LoVo (cell line): Measurements from ENCODE around the gene MRAS.
A peak's percentile ranks its signal among the peaks of the same experiment; 100 is the strongest.

ENCODE experiments used
- DNase-seq: peaks from one replicate; pipeline ENCODE4 v3.0.0-alpha.2; 2016; ENCODE audit warnings: low spot score

MRAS gene

DNA sequence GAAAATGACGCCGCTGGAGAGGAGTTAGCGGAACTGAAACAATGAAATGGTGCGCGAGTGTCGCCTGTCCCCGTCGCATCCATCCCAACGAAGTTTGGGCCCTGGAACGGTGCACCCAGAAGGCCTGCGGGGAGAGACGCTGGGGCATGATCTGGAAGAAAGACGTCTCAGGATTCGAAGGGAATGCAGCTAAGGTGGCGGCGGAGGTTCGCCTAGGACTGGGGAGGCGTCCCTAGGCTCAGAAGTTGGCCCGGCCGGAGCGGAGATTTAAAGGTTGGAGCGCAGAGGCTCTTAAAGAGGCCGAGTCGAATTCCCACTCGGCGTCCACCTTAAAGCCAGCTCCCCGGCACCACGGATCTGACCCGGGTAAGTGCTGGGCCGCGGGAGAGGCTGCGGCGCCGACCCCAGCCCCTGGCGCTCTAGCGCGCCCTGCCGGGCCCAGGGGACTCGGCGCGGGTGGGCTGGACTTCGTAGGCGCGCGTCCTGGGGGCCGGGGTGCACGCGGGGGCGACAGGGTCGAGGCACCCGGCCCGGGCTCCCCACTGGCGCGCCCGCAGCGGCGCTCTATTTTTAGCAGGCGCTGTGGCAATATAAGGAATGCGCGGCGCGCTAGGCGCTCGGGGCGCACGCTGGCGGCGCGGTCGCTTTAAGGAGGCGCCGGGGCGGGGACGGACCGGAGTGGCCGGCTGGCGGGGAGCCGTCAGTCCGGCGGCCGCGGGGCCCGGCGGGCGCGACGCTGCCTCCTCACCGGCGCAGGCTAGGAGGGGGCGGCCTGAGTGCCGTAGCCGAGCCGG, at the start of gene MRAS:
TSS of gene MRAS (plus strand) at position 620 of the 794 bp plus-strand sequence. CDS start 24,305 bp downstream, outside the sequence.
- peak; percentile 80 for DNase-seq

DNA sequence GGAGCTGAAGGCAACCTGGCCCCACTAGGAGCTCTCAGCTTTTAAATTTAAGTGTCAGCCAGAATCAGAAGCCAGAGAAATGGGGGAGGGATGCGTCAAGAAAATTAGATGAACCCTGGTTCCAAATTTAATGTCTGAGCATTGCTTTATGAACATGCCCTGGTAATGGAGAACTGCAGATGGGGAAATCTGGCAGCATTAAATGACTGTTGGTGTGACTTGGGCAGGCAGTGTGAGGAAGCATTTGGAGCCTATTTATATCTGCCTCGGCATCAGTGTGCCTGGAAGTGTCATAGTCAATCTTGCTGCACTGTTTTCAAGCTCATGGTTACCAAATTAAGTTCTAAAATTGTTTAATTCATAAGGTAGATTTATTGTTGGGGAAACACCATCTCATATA, 47.7 kb upstream of the MRAS start:
- DNase-seq = no peak

DNA sequence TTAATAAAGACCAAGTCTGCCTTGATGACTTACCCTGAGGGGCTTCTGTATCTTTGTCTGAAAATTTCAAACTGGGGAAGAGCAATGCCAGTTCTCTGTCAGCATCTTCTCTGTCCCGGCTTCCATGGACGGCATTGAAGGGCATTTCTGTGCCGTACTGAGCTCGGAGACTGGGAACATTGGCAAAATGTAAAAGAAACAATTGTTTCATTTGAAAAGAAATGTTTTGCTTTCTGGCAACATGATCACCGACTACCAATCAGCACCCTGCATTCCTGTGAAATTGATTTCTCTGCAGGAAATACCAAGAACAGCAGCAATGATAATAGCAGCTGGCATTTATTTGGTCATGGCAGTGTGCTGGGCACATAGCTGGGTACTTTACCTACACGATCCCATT, 44.9 kb upstream of the MRAS start:
- DNase-seq = no peak

DNA sequence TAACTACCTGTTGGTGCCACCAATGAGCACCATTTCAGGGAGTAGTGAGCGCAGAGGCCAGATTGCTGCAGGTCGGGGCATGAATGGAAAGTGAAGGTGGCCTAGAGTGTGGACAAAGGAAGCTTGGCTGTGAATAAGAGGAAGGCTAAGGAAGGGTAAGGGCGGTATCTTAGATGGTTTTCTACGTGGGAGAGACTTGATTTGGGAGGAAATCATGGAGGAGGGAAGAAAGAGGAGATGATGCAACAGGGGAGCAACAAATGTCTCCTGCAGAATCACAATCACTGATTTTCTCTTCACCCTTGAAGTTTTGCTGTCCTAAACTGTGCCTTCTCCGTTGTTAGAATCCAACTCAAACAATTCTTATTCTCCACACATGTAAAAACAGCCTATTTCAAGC, 40.5 kb upstream of the MRAS start:
- no peak for DNase-seq

DNA sequence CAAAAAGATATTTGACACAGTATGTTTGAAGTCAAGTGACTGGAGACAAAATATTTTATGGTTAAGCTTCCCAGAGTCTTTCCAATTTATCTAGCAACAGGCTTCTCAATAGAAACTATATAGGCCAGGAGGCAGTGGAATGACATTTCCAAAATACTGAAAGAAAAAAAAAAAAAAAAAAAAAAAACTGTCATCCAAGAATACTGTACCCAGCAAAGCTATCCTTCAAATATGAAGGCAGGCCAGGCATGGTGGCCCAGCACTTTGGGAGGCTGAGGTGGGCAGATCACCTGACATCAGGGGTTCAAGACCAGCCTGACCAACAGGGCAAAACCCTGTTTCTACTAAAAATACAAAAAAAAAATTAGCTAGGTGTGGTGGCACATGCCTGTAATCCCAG, 39.6 kb upstream of the MRAS start:
- DNase-seq = no peak

DNA sequence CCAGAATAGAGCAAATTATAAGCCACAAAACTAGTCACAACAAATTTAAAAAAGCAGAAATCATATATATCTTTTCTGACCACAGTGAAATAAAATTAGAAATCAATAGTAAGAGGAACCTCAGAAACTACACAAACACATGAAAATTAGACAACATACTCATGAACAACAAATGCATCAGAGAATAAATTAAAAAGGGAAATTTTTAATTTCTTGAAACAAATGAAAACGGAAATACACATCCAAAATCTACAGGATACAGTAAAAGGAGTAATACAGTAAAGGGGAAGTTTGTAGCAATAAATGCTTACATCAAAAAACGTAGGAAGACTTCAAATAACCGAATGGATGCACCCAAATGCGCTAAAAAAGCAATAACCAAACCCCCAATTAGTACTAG, 37.9 kb upstream of the MRAS start:
- DNase-seq = no peak

DNA sequence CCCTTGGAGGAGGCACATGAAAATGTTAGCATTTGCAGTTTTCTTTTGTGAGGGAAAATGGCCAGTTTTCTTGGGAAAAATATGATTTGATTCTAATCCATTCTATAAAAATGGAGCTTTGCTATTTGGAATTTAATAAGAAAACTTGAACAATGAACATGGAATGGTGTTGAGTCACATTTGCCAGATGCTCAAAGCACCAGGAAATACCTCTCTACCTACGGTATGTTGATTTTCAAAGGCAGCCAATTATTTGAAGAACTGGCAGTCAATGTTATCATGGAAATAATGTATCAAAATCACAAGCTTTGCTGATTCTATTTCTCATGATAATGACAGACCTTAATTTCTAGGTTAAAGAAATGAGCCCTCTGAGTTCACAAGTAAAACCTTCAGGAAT, 33.6 kb upstream of the MRAS start:
- no peak for DNase-seq

DNA sequence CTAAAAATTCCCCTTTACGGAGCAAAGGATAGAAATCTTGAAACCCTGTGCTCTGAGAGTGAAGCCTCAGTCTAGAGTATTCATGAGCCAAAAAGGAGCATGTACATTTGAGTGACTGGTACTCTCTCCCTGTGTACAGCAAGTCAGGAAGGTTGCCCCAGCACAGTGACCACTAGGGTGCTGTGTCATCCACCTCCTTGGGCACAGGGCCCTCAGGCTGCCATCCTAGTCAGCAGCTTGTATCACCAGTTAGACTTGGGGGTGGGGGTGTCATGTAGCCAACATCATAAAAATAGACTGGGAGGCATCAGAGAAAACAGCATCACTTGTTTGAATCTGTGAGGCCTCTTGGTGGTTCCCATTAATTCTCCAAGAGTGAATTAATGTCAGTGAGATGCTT, 30.7 kb upstream of the MRAS start:
- DNase-seq = no peak

DNA sequence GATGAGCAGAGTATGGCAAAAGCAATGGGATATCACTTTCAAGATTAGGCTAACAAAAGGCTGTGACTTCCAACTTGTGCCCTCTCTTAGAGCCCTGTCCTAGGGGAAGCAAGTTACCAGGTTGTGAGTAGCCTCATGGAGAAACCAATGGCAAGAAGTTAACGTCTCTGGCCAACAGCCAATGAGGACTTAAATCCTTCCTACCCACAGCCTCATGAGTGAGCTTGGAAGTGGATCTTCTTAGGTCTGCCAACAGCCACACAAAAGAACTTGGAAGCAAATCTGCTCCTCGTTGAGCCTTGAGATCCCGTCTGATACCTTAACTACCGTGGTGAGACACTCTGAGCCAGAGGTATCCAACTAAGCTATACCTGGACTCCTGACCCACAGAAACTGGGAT, 24.4 kb upstream of the MRAS start:
- no peak for DNase-seq

DNA sequence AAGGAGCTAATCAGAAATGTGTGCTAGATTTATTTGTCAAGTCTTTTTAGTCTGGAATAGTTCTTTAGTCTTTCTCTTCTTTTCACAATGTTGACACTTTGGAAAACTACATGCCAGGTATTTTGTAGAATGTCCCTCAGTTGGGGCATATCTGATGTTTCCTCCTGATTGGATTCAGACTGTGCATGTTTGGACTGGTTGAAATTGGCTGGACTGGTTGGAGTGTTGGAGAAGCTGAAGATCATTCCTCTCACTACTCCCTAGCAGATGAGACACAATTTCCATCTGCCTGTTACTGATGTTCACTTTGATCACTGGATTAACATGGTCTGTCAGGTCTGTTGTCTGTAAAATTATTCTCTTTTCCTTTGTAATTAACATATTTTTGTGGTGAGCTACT, 22.4 kb upstream of the MRAS start:
- DNase-seq = no peak

DNA sequence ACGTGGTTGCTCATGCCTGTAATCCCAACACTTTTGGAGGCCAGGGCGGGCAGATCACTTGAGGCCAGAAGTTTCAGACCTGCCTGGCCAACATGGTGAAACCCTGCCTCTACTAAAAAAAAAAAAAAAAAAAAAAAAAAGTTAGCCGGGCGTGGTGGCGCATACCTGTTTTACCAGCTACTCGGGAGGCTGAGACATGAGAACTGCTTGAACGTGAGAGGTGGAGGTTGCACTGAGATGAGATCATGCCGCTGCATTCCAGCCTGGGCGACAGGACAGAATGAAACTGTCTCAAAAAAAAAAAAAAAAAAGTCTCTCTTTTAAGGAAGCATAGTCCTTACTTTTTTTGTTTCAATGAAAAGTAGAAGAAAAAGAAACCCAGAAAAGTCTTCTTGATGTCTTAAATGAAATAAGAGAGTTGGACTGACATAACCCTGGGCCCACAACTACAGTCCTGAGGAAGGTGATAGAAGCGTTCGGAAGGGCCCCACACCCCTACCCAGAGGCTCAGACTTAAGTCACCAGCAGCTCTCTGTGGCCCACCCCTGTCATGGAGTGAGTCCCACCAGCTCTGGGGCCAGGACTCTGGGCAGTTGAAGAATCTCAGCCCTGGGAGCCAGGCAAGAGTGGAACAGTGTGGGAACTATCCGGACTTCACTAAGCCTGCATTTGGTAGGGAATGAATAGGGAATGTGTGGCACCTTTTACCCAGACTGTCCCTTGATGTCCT, 21.3 kb upstream of the MRAS start:
- DNase-seq = no peak

DNA sequence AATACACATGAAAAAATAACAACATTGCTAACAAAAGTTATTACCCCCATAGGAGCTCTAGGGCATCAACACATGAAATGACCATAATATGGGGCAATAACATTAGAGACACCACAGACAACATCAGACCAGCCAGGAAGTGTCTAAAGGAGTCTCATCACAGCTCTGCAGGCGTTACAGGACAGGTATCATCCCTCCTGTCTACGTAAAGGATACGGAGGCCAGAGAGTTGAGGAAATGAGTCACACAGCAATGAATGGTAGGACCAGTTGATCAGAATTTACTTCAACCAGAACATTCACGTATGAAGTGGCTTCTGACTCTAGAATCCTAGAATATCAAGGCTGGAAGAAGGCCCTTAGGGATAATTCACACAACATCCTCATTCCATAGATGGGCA, 20.5 kb upstream of the MRAS start:
- no peak for DNase-seq

DNA sequence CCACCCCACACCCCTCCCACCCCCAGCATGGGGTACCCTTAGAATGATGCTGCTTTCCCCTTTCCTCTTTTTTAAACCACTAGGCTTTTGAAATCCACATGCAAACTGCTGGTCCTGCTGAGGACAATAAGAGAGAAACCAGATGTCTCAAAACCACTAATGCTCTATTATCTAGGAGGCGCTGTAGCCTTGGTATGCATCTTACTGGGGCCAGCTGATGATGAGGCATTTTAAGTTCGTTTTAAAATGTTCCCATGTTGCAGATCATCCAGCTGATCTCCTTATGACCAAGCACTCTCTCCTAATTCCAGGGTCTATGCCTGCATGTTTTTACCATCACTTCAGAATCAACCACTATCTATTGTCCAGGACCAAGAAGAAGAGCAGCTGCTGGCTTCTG, 20.0 kb upstream of the MRAS start:
- no peak for DNase-seq

DNA sequence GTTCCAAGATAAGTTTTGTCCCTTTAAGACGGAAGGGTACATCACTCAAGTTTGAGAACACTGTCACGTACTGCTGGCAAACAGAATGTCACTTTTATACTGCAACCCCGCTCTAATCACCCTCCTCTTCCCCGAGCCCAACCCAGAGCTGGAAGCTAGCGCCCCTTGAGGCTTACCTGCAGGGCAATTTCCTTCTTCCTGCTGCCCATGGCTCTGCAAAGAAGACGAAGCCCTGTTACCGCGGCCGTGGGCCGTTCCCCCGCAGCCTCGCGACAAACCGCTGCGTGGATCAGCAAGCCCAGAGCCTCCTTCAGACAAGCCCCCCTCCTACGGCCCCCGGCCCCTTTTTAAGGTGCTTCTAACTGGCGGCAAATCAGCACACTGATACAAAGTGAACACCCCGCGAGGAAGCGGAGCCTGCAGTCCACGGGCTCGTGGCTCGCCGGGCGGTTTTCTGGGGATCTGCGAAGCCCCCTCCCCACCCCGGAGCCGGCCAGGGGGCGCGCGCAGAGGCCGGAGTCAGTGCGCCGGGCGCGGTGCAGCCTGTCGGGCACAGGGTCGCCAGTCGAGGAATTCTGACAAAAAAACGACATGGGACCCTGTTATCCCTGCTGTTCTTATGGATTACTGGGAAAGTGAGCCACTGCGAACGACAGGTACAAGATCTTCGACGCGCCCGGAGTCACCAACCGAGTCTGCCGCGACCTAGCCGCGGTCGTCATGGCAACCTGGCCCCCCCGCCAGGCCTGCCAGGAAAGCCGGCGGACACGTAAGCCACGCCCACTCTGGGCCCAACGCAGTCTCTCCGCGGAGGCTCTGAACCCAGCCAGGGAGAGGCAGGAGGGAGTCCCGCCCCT, 19.0 kb upstream of the MRAS start, which contains the start of gene NME9:
TSS of gene NME9 (minus strand) at position 725 of the 857 bp plus-strand sequence. CDS start at position 209, 516 bp downstream.
- peak; percentile 89 for DNase-seq

DNA sequence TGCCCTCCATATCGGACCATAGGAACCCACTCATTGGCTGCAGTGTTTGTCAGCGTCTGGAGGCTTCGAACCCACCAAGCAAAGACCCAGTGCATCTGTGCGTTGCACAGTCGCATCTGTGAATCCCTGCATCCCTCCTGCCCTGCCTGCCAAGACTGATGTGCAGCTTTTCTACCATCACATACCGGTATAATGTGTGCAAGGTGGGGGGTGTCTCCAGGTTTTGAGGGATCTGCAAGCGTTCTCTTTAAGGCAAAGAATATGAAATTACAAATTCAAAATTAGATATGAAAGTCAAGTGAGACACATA, 18.4 kb upstream of the MRAS start:
- no peak for DNase-seq

DNA sequence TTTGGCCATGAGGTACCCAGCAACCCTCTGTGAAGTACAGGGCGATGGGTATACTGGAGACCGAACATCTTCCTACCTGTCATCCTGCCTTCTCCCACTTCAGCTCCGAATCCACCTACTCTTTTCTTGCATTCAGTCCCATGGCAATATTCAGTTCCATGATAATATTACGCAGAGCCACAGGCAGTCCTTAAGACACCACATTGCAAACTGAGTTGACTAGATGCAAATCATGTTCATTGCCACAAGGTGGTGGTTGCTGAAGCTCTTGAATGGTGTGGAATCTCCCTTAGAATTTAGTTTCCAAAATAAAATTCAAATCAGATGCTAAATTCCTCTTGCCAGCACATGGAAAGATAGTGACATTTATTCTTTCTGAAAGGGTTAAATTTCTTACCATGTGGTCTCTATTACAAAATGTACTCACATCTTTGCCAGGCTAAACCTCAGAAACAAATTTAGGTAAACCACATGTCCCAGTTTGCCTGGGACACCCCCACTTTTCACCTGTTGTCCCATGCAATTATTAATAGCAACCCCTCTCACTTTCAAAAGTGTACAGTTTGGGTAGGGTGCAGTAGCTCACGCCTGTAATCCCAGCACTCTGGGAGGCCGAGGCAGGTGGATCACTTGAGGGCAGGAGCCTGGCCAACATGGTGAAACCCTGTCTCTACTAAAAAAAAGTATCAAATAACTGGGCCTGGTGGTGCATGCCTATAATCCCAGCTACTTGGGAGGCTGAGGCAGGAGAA, 17.1 kb upstream of the MRAS start:
- DNase-seq = no peak

DNA sequence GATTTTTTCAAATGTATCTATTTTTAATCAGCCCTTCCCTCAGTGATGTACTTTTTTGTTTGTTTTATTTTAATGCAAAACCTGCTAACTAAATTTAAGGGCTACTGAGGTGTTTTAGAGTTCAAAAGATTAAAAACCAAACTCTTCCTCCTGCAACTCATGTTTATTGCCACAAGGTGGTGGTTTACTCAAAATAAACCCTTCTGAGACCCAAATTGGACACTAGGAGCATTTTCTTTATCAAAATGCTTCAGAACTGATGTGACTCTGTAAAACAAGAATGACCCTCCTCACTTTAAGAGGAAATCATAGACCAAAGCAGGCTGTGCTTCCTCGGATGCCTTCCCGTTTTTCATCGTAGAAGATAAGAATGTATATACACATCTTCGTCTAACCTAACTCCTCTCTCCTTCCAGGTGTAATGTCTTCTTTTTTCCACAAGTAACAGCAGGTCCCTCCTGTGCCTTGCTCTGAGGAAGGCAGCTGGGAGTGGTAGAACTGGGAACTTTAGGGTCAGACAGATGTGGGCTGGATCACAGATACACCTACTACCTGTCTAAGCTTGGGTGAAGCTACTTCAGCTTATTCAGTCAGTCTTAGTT, 15.8 kb upstream of the MRAS start:
- DNase-seq = no peak

DNA sequence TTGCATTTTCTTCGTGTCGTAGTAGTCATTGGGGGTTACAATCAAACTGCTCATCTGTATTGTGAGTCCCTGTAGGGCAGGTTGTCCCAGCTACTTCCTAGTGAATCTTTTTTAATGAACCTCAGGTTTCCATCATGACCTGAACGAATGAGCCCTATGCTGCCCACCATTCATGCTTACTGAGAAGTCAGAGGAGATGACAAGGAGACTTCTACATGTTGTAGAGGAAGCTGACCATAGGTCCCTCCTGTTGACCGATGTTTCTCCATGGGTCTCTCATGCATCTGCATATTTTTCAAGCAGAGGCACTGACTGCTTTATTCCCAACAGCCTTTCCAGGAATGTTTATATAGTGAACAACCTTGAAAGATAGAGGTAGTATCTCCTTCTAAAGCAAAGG, 13.8 kb upstream of the MRAS start:
- DNase-seq = no peak

DNA sequence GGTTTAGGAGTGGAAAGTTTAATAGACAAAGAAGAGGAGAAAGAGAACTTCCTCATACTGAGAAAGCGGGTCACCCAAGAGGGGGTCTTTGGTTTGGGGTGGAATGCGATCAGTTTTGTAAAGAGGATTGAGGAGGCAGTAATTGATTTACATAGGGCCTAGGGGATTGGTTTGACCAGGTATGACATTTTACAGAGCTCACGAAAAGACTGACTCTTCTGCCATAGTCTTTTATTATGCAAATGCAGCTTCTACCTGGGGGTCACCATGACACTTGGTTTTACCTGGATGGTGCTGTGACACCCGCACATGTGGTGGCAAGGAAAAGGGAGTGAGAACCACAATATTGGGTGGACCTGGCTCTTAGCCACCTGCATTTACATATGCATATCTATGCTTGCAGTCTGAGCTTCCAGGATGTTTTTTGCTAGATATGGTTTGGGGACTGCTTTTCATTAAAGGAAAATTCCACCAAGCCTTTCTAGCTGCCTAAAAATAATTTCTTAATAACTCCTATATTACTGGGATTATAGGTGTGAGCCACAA, 11.9 kb upstream of the MRAS start:
- DNase-seq = no peak

DNA sequence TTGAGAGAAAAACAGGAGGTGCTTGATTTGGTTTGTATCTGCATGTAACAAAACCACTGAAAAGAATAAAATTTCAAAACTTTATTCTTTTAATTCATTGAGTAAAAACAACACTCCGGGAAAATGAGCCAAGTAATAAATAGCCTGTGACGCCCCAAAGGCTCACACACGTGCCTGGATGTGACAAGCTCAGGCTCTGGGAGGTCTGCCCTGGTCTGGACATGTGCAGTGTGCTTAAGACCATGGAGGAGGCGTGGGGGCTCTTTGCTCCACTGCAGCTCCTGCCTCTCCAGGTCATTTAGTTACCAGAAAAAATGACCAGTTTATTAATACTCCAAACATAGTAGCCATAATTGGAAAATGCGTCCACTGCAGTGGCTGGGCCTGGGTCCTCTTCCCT, 10.1 kb upstream of the MRAS start:
- DNase-seq = no peak

DNA sequence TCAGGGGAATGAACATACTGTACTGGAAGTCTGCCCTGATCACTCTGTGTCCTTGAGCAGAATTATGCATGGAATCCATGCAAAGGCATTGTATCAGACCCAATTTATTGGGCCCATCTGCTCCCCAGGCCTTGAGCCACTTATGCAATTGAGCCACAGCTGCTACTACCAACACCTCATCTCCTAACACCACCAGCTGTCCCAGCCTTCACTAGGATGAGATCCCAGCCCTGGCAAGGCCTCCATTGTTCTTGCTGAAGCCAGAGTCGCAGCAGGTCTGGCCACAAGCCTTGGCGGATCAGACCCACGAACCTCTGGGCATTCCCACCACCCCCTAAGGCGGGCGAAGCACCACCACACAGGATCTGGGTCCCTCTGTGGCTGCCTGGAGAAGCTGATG, 9.6 kb upstream of the MRAS start:
- no peak for DNase-seq
